PC-3 (cell line): Measurements from ENCODE around the gene CAMTA1.

ENCODE experiments used
- CTCF ChIP-seq: fragments of 300-600 bp; sonication (generic); conservative IDR thresholded peaks from 2 replicates; pipeline ENCODE4 v1.5.1; 2017; ENCODE audit warnings: antibody characterized with exemption, low read depth, mild to moderate bottlenecking, low read length
- EZH2 ChIP-seq: fragments of 300-600 bp; sonication (generic); IDR thresholded peaks from one replicate; pipeline ENCODE4 v1.6.1; 2017; ENCODE audit warnings: antibody characterized with exemption, mild to moderate bottlenecking, low read length; ENCODE audit not compliant: unreplicated experiment
- EZH2phosphoT487 ChIP-seq: fragments of 300-600 bp; sonication (generic); IDR thresholded peaks from 2 replicates; pipeline ENCODE4 v1.6.1; 2018; ENCODE audit warnings: mild to moderate bottlenecking, antibody characterized with exemption, low read length, borderline replicate concordance

DNA sequence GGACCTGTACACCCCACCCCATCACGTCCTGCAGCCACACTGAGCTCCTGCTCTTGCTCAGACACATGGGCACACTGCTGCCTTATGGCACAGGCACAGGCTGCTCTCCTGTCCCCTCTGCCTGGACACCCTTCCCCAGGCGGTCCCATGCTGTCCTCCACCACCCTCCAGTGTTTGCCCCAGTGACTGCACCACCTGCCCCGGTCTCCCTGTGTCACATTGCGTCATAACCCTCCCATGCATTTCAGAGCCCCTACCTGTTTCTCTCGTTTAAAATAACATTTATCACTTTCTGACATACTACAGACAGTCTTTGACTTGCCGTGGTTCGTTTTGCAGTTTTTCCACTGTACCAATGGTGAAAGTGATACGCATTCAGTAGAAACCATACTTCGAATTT is 159.2 kb downstream of the CAMTA1 start:
- TF ChIP-seq CTCF (no peak), EZH2 (no peak), EZH2phosphoT487 (no peak)
